Calu3 (cell line): ENCODE results near the gene NAV2. TPM values are rescaled to one million over a fixed set of nuclear protein-coding genes. Genes with fewer than 3 reads are reported as not detected.

Experiments used
- BruUV-seq: library from RNA; stranded (reverse); fragments of 400-500 nt; replicated peaks from 2 replicates; lab custom pipeline; 2021; lab: Mats Ljungman, UMichigan
- CTCF ChIA-PET: fragments of 300-600 bp; sonication (Branson Sonifier 250); formaldehyde crosslinking; loops from one replicate; lab custom pipeline; 2022; ENCODE audit warnings: antibody characterized with exemption; lab: Charles Lee
- DNase-seq: peaks from one replicate; pipeline ENCODE4 v3.0.0; 2022
- H3K27ac Mint-ChIP-seq: one replicate; pipeline ENCODE4 v1.8.0; 2022; ENCODE audit warnings: mixed read lengths; ENCODE audit not compliant: unreplicated experiment
- H3K27me3 Mint-ChIP-seq: one replicate; pipeline ENCODE4 v1.8.0; 2022; ENCODE audit warnings: mixed read lengths; ENCODE audit not compliant: unreplicated experiment
- H3K36me3 Mint-ChIP-seq: one replicate; pipeline ENCODE4 v1.8.0; 2022; ENCODE audit warnings: mild to moderate bottlenecking, moderate library complexity, mixed read lengths; ENCODE audit not compliant: insufficient read depth, unreplicated experiment
- H3K4me1 Mint-ChIP-seq: one replicate; pipeline ENCODE4 v1.8.0; 2022; ENCODE audit warnings: mild to moderate bottlenecking, low read depth, mixed read lengths; ENCODE audit not compliant: unreplicated experiment
- H3K4me3 Mint-ChIP-seq: one replicate; pipeline ENCODE4 v1.8.0; 2022; ENCODE audit warnings: mild to moderate bottlenecking, low read depth, moderate library complexity, mixed read lengths; ENCODE audit not compliant: unreplicated experiment
- H3K9me3 Mint-ChIP-seq: one replicate; pipeline ENCODE4 v1.8.0; 2022; ENCODE audit warnings: low read depth, mixed read lengths; ENCODE audit not compliant: unreplicated experiment
- intact Hi-C: fragments of 100-400 bp; cut with micrococcal nuclease; formaldehyde crosslinking; loops from one replicate; pipeline ENCODE4 v1.10.0; 2022; ENCODE audit not compliant: unreplicated experiment
- total RNA-seq: library from RNA; stranded (reverse); gene quantifications from 2 replicates; pipeline ENCODE4 v1.2.3, GENCODE V29; 2022
- TF ChIP-seq, protein P1 (sequence below): fragments of 200-600 bp; IDR thresholded peaks from one replicate; pipeline ENCODE4 v1.8.0; 2022; ENCODE audit warnings: antibody characterized with exemption; ENCODE audit not compliant: unreplicated experiment

The NAV2 gene
- total RNA-seq, 1 experiment from 2014 or later = 21.4 TPM

DNA sequence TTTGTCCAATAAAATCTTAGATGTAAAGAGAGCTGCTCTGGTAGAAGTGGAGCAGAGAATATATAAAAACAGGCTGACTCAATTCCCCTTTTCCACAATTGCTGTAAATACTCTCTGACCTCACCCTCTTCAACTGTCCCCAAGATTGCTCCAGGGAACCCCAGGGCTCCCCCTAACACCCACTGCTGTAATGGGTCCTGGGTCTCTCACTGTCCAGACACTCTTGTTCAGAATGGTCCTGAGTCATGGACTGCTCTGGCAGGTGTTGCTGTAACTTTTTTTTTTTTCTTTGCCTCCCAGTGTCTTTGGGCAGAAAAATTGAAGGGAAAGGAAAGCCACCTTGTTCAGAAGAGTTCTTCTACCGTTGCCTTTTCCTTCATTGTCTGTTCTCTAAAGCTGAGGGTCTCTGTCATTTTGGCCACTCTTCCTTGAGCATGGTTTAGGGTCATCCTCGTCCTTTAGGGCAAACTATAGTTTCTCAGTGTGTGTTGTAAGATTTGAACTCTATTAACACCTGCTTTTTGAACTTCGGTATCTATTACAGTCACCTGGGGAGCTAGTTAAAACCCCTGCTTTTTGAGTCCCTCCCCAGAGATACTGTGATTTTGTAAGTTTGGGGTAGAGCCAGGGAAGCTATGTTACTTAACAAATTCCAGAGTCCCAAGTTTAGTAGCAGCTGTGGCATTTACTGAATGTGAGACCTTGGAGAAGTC is 209.5 kb downstream of the NAV2 start:
- no TSS peak for BruUV-seq
- Mint-ChIP-seq H3K4me3 (no peak overlapping the region), H3K9me3 (no peaks in the 10 kb centered on the region), H3K4me1 (peaks cover 28% of the 10 kb centered on the region), H3K27me3 (no peaks in the 10 kb centered on the region), H3K27ac (no peak overlapping the region), H3K36me3 (peaks cover 6% of the 10 kb centered on the region)
- intact Hi-C loops = no loop called here
- CTCF ChIA-PET = interaction anchor here (0.7 kb wide), 1 partner anchor 1231 kb away, joined by 3 read pairs; no protein-coding TSS in a partner anchor
- no peak for DNase-seq
- TF ChIP-seq, protein P1, sequence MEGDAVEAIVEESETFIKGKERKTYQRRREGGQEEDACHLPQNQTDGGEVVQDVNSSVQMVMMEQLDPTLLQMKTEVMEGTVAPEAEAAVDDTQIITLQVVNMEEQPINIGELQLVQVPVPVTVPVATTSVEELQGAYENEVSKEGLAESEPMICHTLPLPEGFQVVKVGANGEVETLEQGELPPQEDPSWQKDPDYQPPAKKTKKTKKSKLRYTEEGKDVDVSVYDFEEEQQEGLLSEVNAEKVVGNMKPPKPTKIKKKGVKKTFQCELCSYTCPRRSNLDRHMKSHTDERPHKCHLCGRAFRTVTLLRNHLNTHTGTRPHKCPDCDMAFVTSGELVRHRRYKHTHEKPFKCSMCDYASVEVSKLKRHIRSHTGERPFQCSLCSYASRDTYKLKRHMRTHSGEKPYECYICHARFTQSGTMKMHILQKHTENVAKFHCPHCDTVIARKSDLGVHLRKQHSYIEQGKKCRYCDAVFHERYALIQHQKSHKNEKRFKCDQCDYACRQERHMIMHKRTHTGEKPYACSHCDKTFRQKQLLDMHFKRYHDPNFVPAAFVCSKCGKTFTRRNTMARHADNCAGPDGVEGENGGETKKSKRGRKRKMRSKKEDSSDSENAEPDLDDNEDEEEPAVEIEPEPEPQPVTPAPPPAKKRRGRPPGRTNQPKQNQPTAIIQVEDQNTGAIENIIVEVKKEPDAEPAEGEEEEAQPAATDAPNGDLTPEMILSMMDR = no peak

DNA sequence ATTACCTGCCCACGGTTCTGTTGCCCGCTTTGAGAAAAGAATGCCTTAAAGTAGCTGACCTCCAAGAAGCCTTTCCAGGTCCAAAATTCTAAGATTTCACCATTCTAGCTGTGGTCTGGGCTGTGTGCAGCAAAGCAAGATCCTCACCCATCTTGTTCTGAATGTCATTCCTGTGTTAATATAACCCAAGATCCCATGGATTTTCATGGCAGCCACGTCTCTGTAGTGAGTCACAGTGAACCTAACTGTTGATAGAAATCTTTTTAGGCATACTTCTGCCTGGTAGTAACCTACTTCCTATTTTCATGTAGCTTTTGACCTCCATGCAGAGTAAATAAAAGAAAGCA is 210.0 kb downstream of the NAV2 start:
- Mint-ChIP-seq H3K9me3 (no peaks in the 10 kb centered on the region), H3K36me3 (peaks cover 6% of the 10 kb centered on the region), H3K27ac (no peak overlapping the region), H3K4me3 (no peak overlapping the region), H3K27me3 (no peaks in the 10 kb centered on the region), H3K4me1 (peaks cover 28% of the 10 kb centered on the region)
- intact Hi-C loops = no loop called here
- no peak for DNase-seq
- BruUV-seq = no TSS peak
- TF ChIP-seq, protein P1 = no peak
- CTCF ChIA-PET = interaction anchor here (0.7 kb wide), 1 partner anchor 1232 kb away, joined by 3 read pairs; no protein-coding TSS in a partner anchor

DNA sequence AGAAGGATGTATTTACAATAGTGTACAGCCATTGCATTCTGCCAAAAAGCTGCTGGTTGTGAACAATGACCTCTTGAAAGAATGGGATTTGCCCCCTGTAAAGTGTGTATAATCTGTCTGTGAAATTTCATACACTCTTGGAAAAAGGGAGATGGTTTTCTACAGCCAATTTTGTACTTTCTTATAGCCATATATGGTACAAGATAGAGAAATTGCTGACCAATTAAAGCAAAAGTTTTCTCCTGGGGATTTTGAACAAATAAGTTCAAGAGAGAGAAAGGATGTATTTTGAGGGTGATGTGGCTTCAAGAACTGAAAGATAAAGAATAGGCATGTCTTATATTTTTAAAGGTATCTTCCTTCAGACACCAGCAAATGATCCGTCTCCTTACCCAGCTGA is 211.0 kb downstream of the NAV2 start:
- no peaks in the 10 kb centered on the region for H3K9me3 Mint-ChIP-seq
- intact Hi-C loops = no loop called here
- BruUV-seq = no TSS peak
- TF ChIP-seq, protein P1 = no peak
- H3K4me1 Mint-ChIP-seq = peaks cover 21% of the 10 kb centered on the region
- DNase-seq = no peak
- CTCF ChIA-PET = no interaction called here
- no peaks in the 10 kb centered on the region for H3K27me3 Mint-ChIP-seq
- H3K36me3 Mint-ChIP-seq = peaks cover 6% of the 10 kb centered on the region
- H3K27ac Mint-ChIP-seq = no peak overlapping the region
- no peak overlapping the region for H3K4me3 Mint-ChIP-seq

DNA sequence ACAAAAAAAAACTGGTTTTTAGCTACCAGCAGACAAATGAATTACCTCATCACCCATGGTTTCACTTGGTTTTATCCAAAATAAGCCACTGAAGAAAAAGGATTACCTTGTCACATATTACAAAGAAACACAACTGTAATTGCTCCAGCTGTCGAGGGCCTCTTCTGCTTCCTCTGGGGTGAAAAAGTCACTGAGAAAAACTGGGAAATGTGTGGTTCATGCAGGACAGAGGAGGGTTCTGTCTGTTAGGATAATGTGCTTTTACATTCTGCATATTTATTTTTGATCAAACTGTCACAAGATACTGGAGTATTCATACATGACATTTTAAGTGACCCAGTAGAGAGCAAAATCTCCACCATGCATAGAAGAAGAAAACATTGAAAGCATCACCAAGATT is 211.7 kb downstream of the NAV2 start:
- Mint-ChIP-seq H3K27ac (no peak overlapping the region), H3K27me3 (no peaks in the 10 kb centered on the region), H3K36me3 (peaks cover 2% of the 10 kb centered on the region), H3K4me1 (peaks cover 15% of the 10 kb centered on the region), H3K9me3 (no peaks in the 10 kb centered on the region), H3K4me3 (no peak overlapping the region)
- intact Hi-C loops = no loop called here
- no peak for DNase-seq
- TF ChIP-seq, protein P1 = no peak
- no TSS peak for BruUV-seq
- CTCF ChIA-PET = no interaction called here
